HuH-7 (cell line): ENCODE data around the gene ITM2B.
A peak's percentile ranks its signal among the peaks of the same experiment; 100 is the strongest.
"Not testable (repeated sequence)": the region's sequence is repeated elsewhere in the genome, so short reads cannot be mapped to it uniquely, and the experiment has no call there.

Experiments
- DNase-seq: peaks from one replicate; pipeline ENCODE4 v3.0.0; 2011; ENCODE audit warnings: low spot score

Gene ITM2B

GRCh38 chr13:48224701-48225100 lies 8.3 kb upstream of the ITM2B start:
- DNase-seq: no peak

DNA sequence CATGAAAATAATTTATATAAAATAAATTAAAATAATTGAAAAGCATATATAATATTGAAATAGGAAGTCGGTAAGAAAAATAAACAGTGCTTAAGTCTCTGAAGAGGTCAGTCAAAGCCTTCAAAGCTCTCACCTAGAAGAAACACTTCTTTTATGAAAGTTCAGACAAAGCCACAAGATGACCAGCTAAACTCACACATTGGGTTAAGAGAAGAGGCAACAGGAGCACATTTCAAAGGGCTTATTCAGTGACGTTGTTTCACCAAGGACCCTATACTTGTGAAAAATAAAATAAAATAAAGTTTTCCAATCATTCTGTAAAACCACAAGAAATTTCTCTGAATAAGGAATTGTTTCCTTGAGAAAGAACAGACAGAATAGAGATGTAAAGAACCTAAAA lies 2.5 kb upstream of the ITM2B start:
- DNase-seq: no peak

DNA sequence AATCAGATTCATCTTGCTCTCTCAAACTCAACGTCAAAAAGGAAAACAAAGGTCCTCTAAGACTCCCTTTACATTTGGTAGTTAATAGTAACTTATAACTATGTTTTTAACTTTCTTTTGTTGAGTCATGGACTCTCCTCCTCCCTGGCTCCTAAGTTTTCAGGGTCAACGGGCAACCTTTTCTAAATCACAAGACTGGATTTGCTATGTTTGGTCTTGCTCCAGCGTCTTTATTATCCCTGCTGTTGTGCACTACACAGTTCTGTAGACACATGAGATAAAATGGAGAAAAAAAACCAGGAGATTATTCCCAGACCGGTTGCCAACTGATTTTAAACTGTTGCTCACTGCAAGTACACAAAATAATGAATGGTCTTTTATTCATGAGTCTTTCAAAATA lies 1.9 kb upstream of the ITM2B start:
- DNase-seq: no peak

GRCh38 chr13:48231933-48232332 lies 1.1 kb upstream of the ITM2B start:
- no peak for DNase-seq

GRCh38 chr13:48232420-48233045 lies 473 bp upstream of the ITM2B start:
- no peak for DNase-seq

- no peak for DNase-seq
Measured at GRCh38 chr13:48233889-48234488, 983 bp downstream of the ITM2B start.

- no peak for DNase-seq
Measured at GRCh38 chr13:48234566-48235340, 1.7 kb downstream of the ITM2B start.

- no peak for DNase-seq
Measured at GRCh38 chr13:48235341-48236135, 2.5 kb downstream of the ITM2B start.

DNA sequence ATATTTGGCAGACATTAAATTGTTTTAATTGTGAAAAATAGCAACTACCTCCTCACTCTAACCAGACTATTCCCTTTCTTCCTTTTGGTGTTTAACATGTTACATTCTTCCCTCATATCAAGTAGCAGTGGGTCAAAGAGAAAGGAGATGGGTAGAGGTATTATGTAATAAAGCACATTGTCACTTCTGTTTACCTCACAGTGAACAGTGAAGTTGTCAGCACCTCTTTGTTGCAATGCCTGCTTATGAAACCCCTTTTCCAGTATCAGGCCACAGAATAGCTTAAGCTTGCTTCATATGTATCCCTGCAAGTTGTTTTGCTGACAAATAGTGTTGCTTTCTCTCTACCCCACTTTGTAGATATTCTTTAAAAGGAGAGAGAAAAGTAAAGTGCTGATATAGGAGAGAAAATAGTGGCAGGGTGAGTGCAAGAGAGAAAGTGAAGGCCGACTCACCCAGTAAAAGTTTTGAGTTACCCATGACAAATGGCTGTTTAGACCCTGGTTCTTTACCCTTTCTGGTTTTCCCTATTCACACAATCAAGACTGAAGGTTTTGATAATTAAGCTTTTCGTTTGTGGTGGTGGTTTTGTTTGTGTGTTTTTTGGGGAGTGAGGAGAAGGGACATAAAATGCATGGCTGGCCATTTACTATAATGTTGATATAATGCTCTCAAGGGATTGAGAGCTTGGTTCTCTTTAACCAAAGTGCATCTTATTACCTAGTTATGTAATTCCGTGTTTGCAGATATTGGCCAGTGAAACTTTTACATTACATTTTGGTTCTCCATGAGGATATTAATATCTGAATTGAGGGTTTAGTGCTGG lies 3.7 kb downstream of the ITM2B start:
- no peak for DNase-seq

GRCh38 chr13:48239369-48239768 lies 6.4 kb downstream of the ITM2B start:
- DNase-seq: not testable (repeated sequence)

- no peak for DNase-seq
Measured at GRCh38 chr13:48241651-48242050, 8.6 kb downstream of the ITM2B start.

- DNase-seq: no peak
Measured at GRCh38 chr13:48242677-48243076, 9.7 kb downstream of the ITM2B start.

GRCh38 chr13:48244159-48244558 lies 11.2 kb downstream of the ITM2B start:
- no peak for DNase-seq

DNA sequence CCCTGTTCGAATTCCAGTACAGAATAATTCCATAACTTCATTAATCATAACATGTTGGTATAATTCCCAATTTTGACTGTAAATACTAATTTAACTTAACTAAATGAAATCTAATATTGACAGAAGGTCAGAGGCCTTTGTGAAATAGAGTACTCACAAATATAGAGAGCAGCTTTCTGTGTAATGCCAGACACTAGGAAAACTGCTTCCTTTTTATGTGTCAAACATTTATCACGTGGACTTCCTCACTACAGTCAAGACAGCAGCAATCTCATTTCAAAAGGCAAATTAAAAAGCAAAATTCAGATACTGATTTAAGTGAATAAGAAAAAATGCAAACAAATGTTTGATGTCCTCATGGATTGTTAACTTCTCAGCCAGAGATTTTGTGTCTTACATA lies 13.1 kb downstream of the ITM2B start:
- DNase-seq: no peak

DNA sequence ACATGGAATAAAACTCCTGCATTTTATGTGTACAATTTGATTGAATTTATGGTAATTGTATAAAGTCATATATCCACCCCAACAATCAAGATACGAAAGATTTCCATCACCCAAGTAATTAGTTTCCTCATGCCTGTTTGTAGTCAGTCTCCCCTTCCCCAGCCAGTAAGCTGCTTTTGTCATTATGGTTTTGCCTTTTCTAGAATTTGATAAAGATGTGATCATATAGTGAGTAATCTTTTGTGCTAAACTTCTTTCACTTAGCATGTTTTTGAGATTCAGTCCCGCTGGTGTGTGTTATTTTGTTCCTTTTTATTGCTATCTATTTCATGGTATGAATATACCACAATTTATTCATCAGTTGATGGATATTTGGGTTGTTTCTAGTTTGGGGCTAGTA lies 16.0 kb downstream of the ITM2B start:
- DNase-seq: no peak

DNA sequence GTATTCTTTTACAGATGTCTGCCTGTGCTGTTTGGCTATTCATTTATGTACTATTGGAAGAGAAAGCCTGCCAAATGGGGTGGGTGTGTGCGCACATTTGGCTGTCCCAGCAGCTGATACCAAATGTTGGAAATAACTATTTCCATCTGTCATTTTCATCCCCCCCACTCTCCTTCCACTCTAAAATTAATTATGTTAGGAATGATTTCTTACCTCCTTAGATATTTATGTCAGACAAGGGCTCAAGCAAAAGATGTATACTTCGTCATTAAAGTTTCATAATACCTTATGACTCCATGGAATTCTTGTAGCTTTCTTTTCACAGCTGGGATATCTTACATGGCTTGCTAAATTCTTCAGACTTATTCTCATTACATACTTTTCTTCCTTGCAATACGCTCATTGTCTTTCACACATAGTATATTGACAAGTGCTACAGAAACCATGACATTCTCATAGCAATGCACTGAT lies 18.6 kb downstream of the ITM2B start:
- no peak for DNase-seq

DNA sequence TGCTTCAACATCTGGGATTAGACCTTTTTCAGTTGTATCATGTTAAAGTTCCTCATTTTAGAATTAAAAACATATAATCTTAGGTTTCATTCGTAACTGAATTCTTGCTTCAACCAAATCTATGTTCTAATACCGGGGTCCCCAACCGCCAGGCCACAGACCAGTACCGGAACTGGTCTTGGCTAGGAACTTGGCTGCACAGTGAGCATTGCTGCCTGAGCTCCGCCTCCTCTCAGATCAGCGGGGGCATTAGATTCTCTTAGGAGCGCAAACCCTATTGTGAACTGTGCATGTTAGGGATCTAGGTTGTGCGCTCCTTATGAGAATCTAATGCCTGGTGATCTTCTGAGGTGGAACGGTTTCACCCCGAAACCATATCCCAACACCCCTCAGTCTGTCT lies 19.2 kb downstream of the ITM2B start:
- no peak for DNase-seq

DNA sequence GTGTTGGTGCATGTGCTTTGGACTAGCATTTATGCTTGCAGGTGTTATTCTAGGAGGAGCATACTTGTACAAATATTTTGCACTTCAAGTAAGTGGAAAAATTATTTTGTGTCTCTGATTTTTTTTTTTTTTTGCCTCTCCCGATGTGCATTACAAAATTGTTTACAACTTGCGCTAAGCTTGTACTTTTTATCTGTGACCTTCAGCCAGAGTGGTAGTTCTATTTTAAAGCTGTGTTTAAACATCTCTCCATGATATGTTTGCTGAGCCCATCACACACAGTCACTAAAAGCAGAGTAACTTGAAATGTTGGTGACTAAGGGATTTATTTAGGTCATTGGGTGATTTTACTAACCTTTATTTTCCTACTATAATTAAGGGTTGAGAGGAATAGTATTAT lies 20.8 kb downstream of the ITM2B start:
- no peak for DNase-seq

GRCh38 chr13:48255090-48255489 lies 22.1 kb downstream of the ITM2B start:
- DNase-seq: no peak

DNA sequence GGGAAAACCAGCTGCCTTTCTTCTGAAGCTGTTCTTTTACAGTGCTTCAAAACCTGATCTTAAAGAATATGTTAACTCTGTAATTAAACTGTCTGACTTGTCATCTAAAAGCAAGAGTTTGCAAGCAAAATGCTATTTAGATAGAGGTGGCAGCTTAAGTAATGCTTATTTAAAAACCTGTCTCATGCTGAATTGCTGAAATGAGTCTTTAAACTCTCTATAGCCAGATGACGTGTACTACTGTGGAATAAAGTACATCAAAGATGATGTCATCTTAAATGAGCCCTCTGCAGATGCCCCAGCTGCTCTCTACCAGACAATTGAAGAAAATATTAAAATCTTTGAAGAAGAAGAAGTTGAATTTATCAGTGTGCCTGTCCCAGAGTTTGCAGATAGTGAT lies 22.9 kb downstream of the ITM2B start:
- no peak for DNase-seq

- peak; percentile 65 for DNase-seq
Measured at GRCh38 chr13:48258002-48258401, 25.0 kb downstream of the ITM2B start.

GRCh38 chr13:48258430-48258829 lies 25.4 kb downstream of the ITM2B start:
- DNase-seq: no peak
